ENCODE results near the gene GPR183.

Gene GPR183

GRCh38 chr13:99327126-99327525 lies 19.9 kb upstream of the GPR183 start:
- TF ChIP-seq TAF1 (IDR thresholded peaks at IDR 0.05; ENCODE audit: borderline replicate concordance, insufficient read depth, low read length) (no peak), FOXP2 (optimal IDR thresholded peaks at IDR 0.05; ENCODE audit: borderline replicate concordance, extremely low read depth, extremely low read length, insufficient read depth) (no peak), SIN3A (IDR thresholded peaks at IDR 0.05; ENCODE audit: borderline replicate concordance, insufficient read depth, low read length) (no peak)

- no peak for TF ChIP-seq POLR2AphosphoS5 (IDR thresholded peaks at IDR 0.05; ENCODE audit: low read depth, low read length)
- TF ChIP-seq FOXP2 (optimal IDR thresholded peaks at IDR 0.05; ENCODE audit: borderline replicate concordance, extremely low read depth, extremely low read length, insufficient read depth), result no peak
- no peak for TF ChIP-seq REST (IDR thresholded peaks at IDR 0.05; ENCODE audit: insufficient read depth in 1 of 2, low read depth in 2 of 2, low read length in 2 of 2)
- no peak for TF ChIP-seq SIN3A (IDR thresholded peaks at IDR 0.05; ENCODE audit: borderline replicate concordance, insufficient read depth, low read length)
- no peak for TF ChIP-seq TAF1 (IDR thresholded peaks at IDR 0.05; ENCODE audit: borderline replicate concordance, insufficient read depth, low read length)
These were observed 18.8 kb upstream of the GPR183 start for GRCh38 chr13:99326012-99326411.

GRCh38 chr13:99323488-99323887 lies 16.3 kb upstream of the GPR183 start:
- TF ChIP-seq POLR2AphosphoS5 (IDR thresholded peaks at IDR 0.05; ENCODE audit: low read depth, low read length) (no peak), REST (IDR thresholded peaks at IDR 0.05; ENCODE audit: insufficient read depth in 1 of 2, low read depth in 2 of 2, low read length in 2 of 2) (no peak), TAF1 (IDR thresholded peaks at IDR 0.05; ENCODE audit: borderline replicate concordance, insufficient read depth, low read length) (no peak), FOXP2 (optimal IDR thresholded peaks at IDR 0.05; ENCODE audit: borderline replicate concordance, extremely low read depth, extremely low read length, insufficient read depth) (no peak), SIN3A (IDR thresholded peaks at IDR 0.05; ENCODE audit: borderline replicate concordance, insufficient read depth, low read length) (no peak)

GRCh38 chr13:99322297-99323103 lies 15.3 kb upstream of the GPR183 start:
- no peak for TF ChIP-seq REST (IDR thresholded peaks at IDR 0.05; ENCODE audit: insufficient read depth in 1 of 2, low read depth in 2 of 2, low read length in 2 of 2)
- no peak for TF ChIP-seq TAF1 (IDR thresholded peaks at IDR 0.05; ENCODE audit: borderline replicate concordance, insufficient read depth, low read length)
- no peak for TF ChIP-seq FOXP2 (optimal IDR thresholded peaks at IDR 0.05; ENCODE audit: borderline replicate concordance, extremely low read depth, extremely low read length, insufficient read depth)
- TF ChIP-seq POLR2AphosphoS5 (IDR thresholded peaks at IDR 0.05; ENCODE audit: low read depth, low read length), result no peak
- no peak for TF ChIP-seq SIN3A (IDR thresholded peaks at IDR 0.05; ENCODE audit: borderline replicate concordance, insufficient read depth, low read length)

GRCh38 chr13:99321709-99322108 lies 14.5 kb upstream of the GPR183 start:
- TF ChIP-seq FOXP2 (optimal IDR thresholded peaks at IDR 0.05; ENCODE audit: borderline replicate concordance, extremely low read depth, extremely low read length, insufficient read depth) (no peak), TAF1 (IDR thresholded peaks at IDR 0.05; ENCODE audit: borderline replicate concordance, insufficient read depth, low read length) (no peak)

Measured in PFSK-1 (cell line).